ENCODE results near the gene APOBEC3A. TPM values are rescaled to one million over a fixed set of nuclear protein-coding genes. Genes with fewer than 3 reads are reported as not detected.

Gene APOBEC3A
- total RNA-seq, 4 donors from 2014 or later: 3.3 TPM; not detected in 3

DNA sequence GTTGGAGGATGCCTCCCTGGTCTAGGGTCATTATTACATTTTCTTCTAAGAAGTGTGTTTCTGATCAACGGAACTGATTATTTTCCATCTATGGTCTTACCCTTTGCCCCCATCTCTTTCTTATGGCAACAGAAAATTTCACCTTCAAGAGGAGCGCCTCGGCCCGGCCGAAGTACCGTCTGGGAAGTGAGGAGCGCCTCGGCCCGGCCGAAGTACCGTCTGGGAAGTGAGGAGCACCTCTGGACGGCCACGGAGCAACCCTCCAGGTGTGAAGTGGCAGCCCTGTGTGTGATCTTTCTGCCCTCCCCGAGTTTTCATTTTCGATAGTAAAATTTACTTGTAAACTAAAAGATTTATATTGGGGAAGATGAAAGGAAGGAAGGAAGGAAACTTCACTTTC lies 53.5 kb downstream of the APOBEC3A start:
- WGBS, 2 donors: 80 to 81% methylated on average over 15 of the region's 15 CpGs
- Histone ChIP-seq H3K9me3 (no peaks in the 10 kb centered on the region), H3K27ac (no peak overlapping the region), H3K27me3 (no peaks in the 10 kb centered on the region), H3K4me1 (peaks cover 0 to 22% (median 12%) of the 10 kb centered on the region in 4 donors), H3K36me3 (no peaks in the 10 kb centered on the region), H3K4me3 (no peak overlapping the region)
- DNase-seq (ENCODE audit: low spot score in 2 of 2): no peak
- TF ChIP-seq, protein P1, sequence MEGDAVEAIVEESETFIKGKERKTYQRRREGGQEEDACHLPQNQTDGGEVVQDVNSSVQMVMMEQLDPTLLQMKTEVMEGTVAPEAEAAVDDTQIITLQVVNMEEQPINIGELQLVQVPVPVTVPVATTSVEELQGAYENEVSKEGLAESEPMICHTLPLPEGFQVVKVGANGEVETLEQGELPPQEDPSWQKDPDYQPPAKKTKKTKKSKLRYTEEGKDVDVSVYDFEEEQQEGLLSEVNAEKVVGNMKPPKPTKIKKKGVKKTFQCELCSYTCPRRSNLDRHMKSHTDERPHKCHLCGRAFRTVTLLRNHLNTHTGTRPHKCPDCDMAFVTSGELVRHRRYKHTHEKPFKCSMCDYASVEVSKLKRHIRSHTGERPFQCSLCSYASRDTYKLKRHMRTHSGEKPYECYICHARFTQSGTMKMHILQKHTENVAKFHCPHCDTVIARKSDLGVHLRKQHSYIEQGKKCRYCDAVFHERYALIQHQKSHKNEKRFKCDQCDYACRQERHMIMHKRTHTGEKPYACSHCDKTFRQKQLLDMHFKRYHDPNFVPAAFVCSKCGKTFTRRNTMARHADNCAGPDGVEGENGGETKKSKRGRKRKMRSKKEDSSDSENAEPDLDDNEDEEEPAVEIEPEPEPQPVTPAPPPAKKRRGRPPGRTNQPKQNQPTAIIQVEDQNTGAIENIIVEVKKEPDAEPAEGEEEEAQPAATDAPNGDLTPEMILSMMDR (IDR thresholded peaks at IDR 0.05): no peak
- no peak for TF ChIP-seq POLR2A (IDR thresholded peaks at IDR 0.05)
- TF ChIP-seq EP300 (IDR thresholded peaks at IDR 0.05): no peak

Other genes starting within 250 kb of the APOBEC3A start
- 1,000 to 10,000 TPM in 1 of 4 donors, 100 to 1,000 TPM in 3; 640 to 1,234 (median 846) TPM for gene SUN2, start 201.6 kb upstream of the APOBEC3A start, total RNA-seq
- 10 to 100 TPM; 14.7 to 17.7 (median 17.1) TPM for gene DNAL4, start 163.5 kb upstream of the APOBEC3A start, total RNA-seq
- gene NPTXR, start 113.6 kb upstream of the APOBEC3A start, total RNA-seq: 10 to 100 TPM in 1 of 4 donors, 1 to 10 TPM in 3; 7.5 to 12.3 (median 8.4) TPM
- 10 to 100 TPM; 50.0 to 78.0 (median 56.8) TPM for gene CBX6, start 85.4 kb upstream of the APOBEC3A start, total RNA-seq
- gene APOBEC3B, start 24.7 kb downstream of the APOBEC3A start, total RNA-seq: 1 to 10 TPM in 1 of 4 donors, under 1 TPM in 2, not detected in 1; 0.39 to 3.3 (median 0.60) TPM
- 10 to 100 TPM in 2 of 4 donors, 1 to 10 TPM in 2; 6.6 to 14.4 (median 9.9) TPM for gene APOBEC3C, start 56.6 kb downstream of the APOBEC3A start, total RNA-seq
- gene APOBEC3D, start 63.5 kb downstream of the APOBEC3A start, total RNA-seq: 1 to 10 TPM in 2 of 4 donors, under 1 TPM in 2; 0.44 to 2.1 (median 1.1) TPM
- 1 to 10 TPM; 3.5 to 7.8 (median 5.2) TPM for gene APOBEC3F, start 83.3 kb downstream of the APOBEC3A start, total RNA-seq
- 10 to 100 TPM in 2 of 4 donors, 1 to 10 TPM in 2; 6.5 to 27.5 (median 11.4) TPM for gene APOBEC3G, start 119.7 kb downstream of the APOBEC3A start, total RNA-seq
- gene APOBEC3H, start 139.6 kb downstream of the APOBEC3A start, total RNA-seq: 1 to 10 TPM in 1 of 4 donors, not detected in 3; 1.1 TPM
- gene CBX7, start 195.1 kb downstream of the APOBEC3A start, total RNA-seq: 100 to 1,000 TPM; 189 to 264 (median 206) TPM